WTC11 (cell line): Measurements from ENCODE around the gene DNAAF5. TPM values are rescaled to one million over a fixed set of nuclear protein-coding genes. Genes with fewer than 3 reads are reported as not detected.

ENCODE experiments used
- ARID4B ChIP-seq: sonication (generic); formaldehyde crosslinking; IDR thresholded peaks from 2 replicates; pipeline ENCODE4 v1.8.0; 2023; ENCODE audit warnings: missing genetic modification reagents, mild to moderate bottlenecking, borderline replicate concordance
- ATF1 ChIP-seq: sonication (generic); formaldehyde crosslinking; IDR thresholded peaks from 2 replicates; pipeline ENCODE4 v1.8.1; 2023; ENCODE audit warnings: mild to moderate bottlenecking, moderate library complexity, missing genetic modification reagents
- ATF2 ChIP-seq: sonication (generic); formaldehyde crosslinking; IDR thresholded peaks from 2 replicates; pipeline ENCODE4 v1.8.1; 2022; ENCODE audit warnings: low read depth, missing genetic modification reagents, borderline replicate concordance
- E2F4 ChIP-seq: sonication (generic); formaldehyde crosslinking; IDR thresholded peaks from 2 replicates; pipeline ENCODE4 v1.8.1; 2022; ENCODE audit warnings: low read depth, mild to moderate bottlenecking, moderate library complexity, missing genetic modification reagents, borderline replicate concordance
- ELF4 ChIP-seq: sonication (generic); formaldehyde crosslinking; IDR thresholded peaks from 2 replicates; pipeline ENCODE4 v1.8.1; 2022; ENCODE audit warnings: low read depth, mild to moderate bottlenecking, moderate library complexity, missing genetic modification reagents
- ETV6 ChIP-seq: sonication (generic); formaldehyde crosslinking; IDR thresholded peaks from 2 replicates; pipeline ENCODE4 v1.8.1; 2022; ENCODE audit warnings: mild to moderate bottlenecking, missing genetic modification reagents
- FOXJ3 ChIP-seq: sonication (generic); formaldehyde crosslinking; IDR thresholded peaks from 2 replicates; pipeline ENCODE4 v1.9.0; 2021; ENCODE audit warnings: missing genetic modification reagents, mild to moderate bottlenecking, borderline replicate concordance
- GTF2I ChIP-seq: fragments of 250-450 bp; sonication (Bioruptor Pico); conservative IDR thresholded peaks from 2 replicates; pipeline ENCODE4 v1.4.0; 2021; ENCODE audit warnings: mild to moderate bottlenecking
- MXD4 ChIP-seq: fragments of 250-450 bp; sonication (Bioruptor Pico); IDR thresholded peaks from 2 replicates; pipeline ENCODE4 v1.8.0; 2021; ENCODE audit warnings: mild to moderate bottlenecking, moderate library complexity, borderline replicate concordance
- NR3C1 ChIP-seq: sonication (generic); formaldehyde crosslinking; conservative IDR thresholded peaks from 2 replicates; pipeline ENCODE4 v1.8.1; 2023; ENCODE audit warnings: low read depth, mild to moderate bottlenecking, missing genetic modification reagents
- RELA ChIP-seq: sonication (generic); formaldehyde crosslinking; IDR thresholded peaks from 2 replicates; pipeline ENCODE4 v1.8.1; 2022; ENCODE audit warnings: missing genetic modification reagents, mild to moderate bottlenecking, borderline replicate concordance
- SMAD3 ChIP-seq: sonication (generic); formaldehyde crosslinking; IDR thresholded peaks from 2 replicates; pipeline ENCODE4 v1.8.0; 2022; ENCODE audit warnings: missing genetic modification reagents, mild to moderate bottlenecking, borderline replicate concordance
- STAT6 ChIP-seq: sonication (generic); formaldehyde crosslinking; conservative IDR thresholded peaks from 2 replicates; pipeline ENCODE4 v1.8.1; 2023; ENCODE audit warnings: mild to moderate bottlenecking, low read depth, missing genetic modification reagents, moderate library complexity
- ZNF121 ChIP-seq: sonication (generic); formaldehyde crosslinking; IDR thresholded peaks from 2 replicates; pipeline ENCODE4 v1.8.0; 2023; ENCODE audit warnings: missing genetic modification reagents
- ZNF138 ChIP-seq: sonication (generic); formaldehyde crosslinking; conservative IDR thresholded peaks from 2 replicates; pipeline ENCODE4 v1.8.1; 2022; ENCODE audit warnings: mild to moderate bottlenecking, moderate library complexity, missing genetic modification reagents
- ZNF416 ChIP-seq: fragments of 250-450 bp; sonication (Bioruptor Pico); IDR thresholded peaks from 2 replicates; pipeline ENCODE4 v1.9.0; 2021; ENCODE audit warnings: mild to moderate bottlenecking, inconsistent platforms
- ZSCAN18 ChIP-seq: fragments of 250-450 bp; sonication (Bioruptor Pico); IDR thresholded peaks from 2 replicates; pipeline ENCODE4 v2.1.2; 2022; ENCODE audit warnings: mild to moderate bottlenecking, moderate library complexity
- total RNA-seq: library from RNA; stranded (reverse); gene quantifications from 3 replicates; pipeline ENCODE4 v1.2.3, GENCODE V29; 2021
- TF ChIP-seq, protein P1 (sequence below): sonication (generic); formaldehyde crosslinking; IDR thresholded peaks from 2 replicates; pipeline ENCODE4 v1.8.1; 2023; ENCODE audit warnings: mild to moderate bottlenecking, missing genetic modification reagents, borderline replicate concordance
- TF ChIP-seq, protein P2 (sequence below): sonication (generic); formaldehyde crosslinking; IDR thresholded peaks from 2 replicates; pipeline ENCODE4 v1.8.1; 2022; ENCODE audit warnings: mild to moderate bottlenecking, missing genetic modification reagents, moderate library complexity, borderline replicate concordance

The DNAAF5 gene
- total RNA-seq, 1 experiment from 2014 or later, result 62.2 TPM

- TF ChIP-seq, protein P1, sequence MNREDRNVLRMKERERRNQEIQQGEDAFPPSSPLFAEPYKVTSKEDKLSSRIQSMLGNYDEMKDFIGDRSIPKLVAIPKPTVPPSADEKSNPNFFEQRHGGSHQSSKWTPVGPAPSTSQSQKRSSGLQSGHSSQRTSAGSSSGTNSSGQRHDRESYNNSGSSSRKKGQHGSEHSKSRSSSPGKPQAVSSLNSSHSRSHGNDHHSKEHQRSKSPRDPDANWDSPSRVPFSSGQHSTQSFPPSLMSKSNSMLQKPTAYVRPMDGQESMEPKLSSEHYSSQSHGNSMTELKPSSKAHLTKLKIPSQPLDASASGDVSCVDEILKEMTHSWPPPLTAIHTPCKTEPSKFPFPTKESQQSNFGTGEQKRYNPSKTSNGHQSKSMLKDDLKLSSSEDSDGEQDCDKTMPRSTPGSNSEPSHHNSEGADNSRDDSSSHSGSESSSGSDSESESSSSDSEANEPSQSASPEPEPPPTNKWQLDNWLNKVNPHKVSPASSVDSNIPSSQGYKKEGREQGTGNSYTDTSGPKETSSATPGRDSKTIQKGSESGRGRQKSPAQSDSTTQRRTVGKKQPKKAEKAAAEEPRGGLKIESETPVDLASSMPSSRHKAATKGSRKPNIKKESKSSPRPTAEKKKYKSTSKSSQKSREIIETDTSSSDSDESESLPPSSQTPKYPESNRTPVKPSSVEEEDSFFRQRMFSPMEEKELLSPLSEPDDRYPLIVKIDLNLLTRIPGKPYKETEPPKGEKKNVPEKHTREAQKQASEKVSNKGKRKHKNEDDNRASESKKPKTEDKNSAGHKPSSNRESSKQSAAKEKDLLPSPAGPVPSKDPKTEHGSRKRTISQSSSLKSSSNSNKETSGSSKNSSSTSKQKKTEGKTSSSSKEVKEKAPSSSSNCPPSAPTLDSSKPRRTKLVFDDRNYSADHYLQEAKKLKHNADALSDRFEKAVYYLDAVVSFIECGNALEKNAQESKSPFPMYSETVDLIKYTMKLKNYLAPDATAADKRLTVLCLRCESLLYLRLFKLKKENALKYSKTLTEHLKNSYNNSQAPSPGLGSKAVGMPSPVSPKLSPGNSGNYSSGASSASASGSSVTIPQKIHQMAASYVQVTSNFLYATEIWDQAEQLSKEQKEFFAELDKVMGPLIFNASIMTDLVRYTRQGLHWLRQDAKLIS (CRISPR knock-in tag), result no peak
- TF ChIP-seq GTF2I (CRISPR knock-in tag), result no peak; the same call in 1 of the 2 replicates
- 0 out of 2 replicates have a peak, but pooled peaks have one; percentile 54 for TF ChIP-seq SMAD3 (CRISPR knock-in tag)
- peak; percentile 51; the same call in 1 of the 2 replicates for TF ChIP-seq E2F4 (CRISPR knock-in tag)
- no peak for TF ChIP-seq ZNF121 (CRISPR knock-in tag)
- TF ChIP-seq ATF1, result no peak; the same call in 1 of the 2 replicates
- TF ChIP-seq ZNF138 (CRISPR knock-in tag), result 0 out of 2 replicates have a peak, but pooled peaks have one; percentile 40
- TF ChIP-seq, protein P2, sequence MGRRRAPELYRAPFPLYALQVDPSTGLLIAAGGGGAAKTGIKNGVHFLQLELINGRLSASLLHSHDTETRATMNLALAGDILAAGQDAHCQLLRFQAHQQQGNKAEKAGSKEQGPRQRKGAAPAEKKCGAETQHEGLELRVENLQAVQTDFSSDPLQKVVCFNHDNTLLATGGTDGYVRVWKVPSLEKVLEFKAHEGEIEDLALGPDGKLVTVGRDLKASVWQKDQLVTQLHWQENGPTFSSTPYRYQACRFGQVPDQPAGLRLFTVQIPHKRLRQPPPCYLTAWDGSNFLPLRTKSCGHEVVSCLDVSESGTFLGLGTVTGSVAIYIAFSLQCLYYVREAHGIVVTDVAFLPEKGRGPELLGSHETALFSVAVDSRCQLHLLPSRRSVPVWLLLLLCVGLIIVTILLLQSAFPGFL, result no peak
- TF ChIP-seq ETV6 (CRISPR knock-in tag), result peak; percentile 97
- 0 out of 2 replicates have a peak, but pooled peaks have one; percentile 12 for TF ChIP-seq NR3C1 (CRISPR knock-in tag)
- TF ChIP-seq FOXJ3 (CRISPR knock-in tag), result no peak
- TF ChIP-seq STAT6 (CRISPR knock-in tag), result no peak
- TF ChIP-seq ARID4B (CRISPR knock-in tag), result peak; percentile 75; the same call in 1 of the 2 replicates
- TF ChIP-seq ZNF416 (CRISPR knock-in tag), result 0 out of 2 replicates have a peak, but pooled peaks have one; percentile 58
- 0 out of 2 replicates have a peak, but pooled peaks have one; percentile 68 for TF ChIP-seq RELA (CRISPR knock-in tag)
- TF ChIP-seq ELF4, result 0 out of 2 replicates have a peak, but pooled peaks have one; percentile 15
- TF ChIP-seq ZSCAN18 (CRISPR knock-in tag), result 0 out of 2 replicates have a peak, but pooled peaks have one; percentile 40
- no peak for TF ChIP-seq MXD4 (CRISPR knock-in tag)
- no peak for TF ChIP-seq ATF2 (CRISPR knock-in tag)
Measured at GRCh38 chr7:726084-726853, at the start of gene DNAAF5 (continued).
